ENCODE data around the gene SERP2. TPM values are rescaled to one million over a fixed set of nuclear protein-coding genes. Genes with fewer than 3 reads are reported as not detected.

SERP2 gene
- total and polyA plus RNA-seq, 10 of the 15 experiments (the other 5 are each of a cell fraction or from before 2014, with no cell fraction given) = not detected

DNA sequence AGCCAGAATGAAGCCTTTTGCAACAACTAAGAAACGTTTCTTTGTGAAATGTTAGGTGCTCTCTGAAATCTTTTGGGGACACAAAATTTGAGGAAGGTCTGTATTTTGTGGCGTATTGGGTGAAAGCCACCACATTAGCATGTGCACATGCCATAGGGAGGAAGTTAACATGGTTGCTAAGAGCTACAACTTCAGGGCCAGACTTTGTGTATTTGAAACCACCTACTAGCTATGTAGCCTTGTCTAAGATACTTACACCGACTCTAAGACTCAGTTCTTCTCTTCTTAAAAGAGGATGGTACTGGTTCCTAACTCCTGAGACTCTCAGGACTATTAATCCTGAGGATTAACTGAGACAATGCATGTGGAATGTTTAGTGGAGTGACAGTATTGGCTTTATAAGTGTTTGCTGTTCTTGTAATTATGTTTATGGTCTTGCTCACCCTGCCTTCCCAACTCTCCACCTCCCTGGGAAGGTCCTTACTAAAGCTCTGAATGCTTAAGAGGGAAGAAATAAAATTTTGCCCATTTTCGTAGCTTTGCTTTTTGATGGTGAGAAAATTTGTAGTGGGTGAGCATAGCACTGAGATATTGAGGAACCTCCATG, 15.5 kb downstream of the SERP2 start:
- Histone ChIP-seq H3K79me2 (ENCODE audit: control insufficient read depth, insufficient read depth, low read length) (no peaks in the 10 kb centered on the region), H3K9ac (ENCODE audit: control insufficient read depth, insufficient read depth, low read length) (no peak overlapping the region), H2AFZ (ENCODE audit: control insufficient read depth, low read depth, low read length) (no peak overlapping the region), H3K9me3 (replicated peaks; ENCODE audit: control insufficient read depth, insufficient read depth, low read length) (no peaks in the 10 kb centered on the region), H3K36me3 (ENCODE audit: control insufficient read depth in 2 of 2, insufficient read depth in 2 of 2, low read length in 1 of 2) (no peaks in the 10 kb centered on the region), H3K4me2 (ENCODE audit: control insufficient read depth, insufficient read depth) (no peak overlapping the region), H3K27me3 (replicated peaks in 1 of 2; ENCODE audit: control insufficient read depth in 2 of 2, insufficient read depth in 2 of 2, low read length in 1 of 2) (peaks cover 3 to 4% of the 10 kb centered on the region in 2 experiments; a peak in 3 of 4 replicates), H3K4me1 (ENCODE audit: control insufficient read depth, insufficient read depth, low read length) (no peaks in the 10 kb centered on the region), H3K27ac (ENCODE audit: control insufficient read depth, insufficient read depth) (no peak overlapping the region), H3K4me3 (no peak overlapping the region), H4K20me1 (ENCODE audit: control insufficient read depth, insufficient read depth) (no peaks in the 10 kb centered on the region)
- no peak for DNase-seq (ENCODE audit: low read depth, low spot score)
- no peak for ATAC-seq
- intact Hi-C loops (cut with micrococcal nuclease; ENCODE audit: unreplicated experiment) = no loop called here
- 13% methylated on average over 4 of the region's 4 CpGs for WGBS (ENCODE audit: insufficient coverage, insufficient replicate concordance, low lambda C conversion rate, missing lambda C conversion rate)
- SMC1A ChIA-PET (ENCODE audit: uncharacterized antibody, unreplicated experiment) = no interaction called here
- RAD21 ChIA-PET (ENCODE audit: unreplicated experiment) = no interaction called here
- no peak for TF ChIP-seq IRF4 (IDR thresholded peaks at IDR 0.05; ENCODE audit: low read depth, low read length)
- no peak for TF ChIP-seq SREBF1 (IDR thresholded peaks at IDR 0.05; ENCODE audit: low read length)
- TF ChIP-seq SMAD1 (IDR thresholded peaks at IDR 0.05; ENCODE audit: low read depth, partially characterized antibody) = no peak
- no peak for TF ChIP-seq KLF5 (IDR thresholded peaks at IDR 0.05; ENCODE audit: partially characterized antibody)
- no peak for TF ChIP-seq ZNF274 (IDR thresholded peaks at IDR 0.05; ENCODE audit: insufficient read depth, insufficient read length)
- no peak for TF ChIP-seq BCL3 (IDR thresholded peaks at IDR 0.05; ENCODE audit: borderline replicate concordance, insufficient read depth, low read depth, low read length, poor library complexity, severe bottlenecking)
- TF ChIP-seq BCL11A (IDR thresholded peaks at IDR 0.05; ENCODE audit: low read depth, low read length) = no peak
- no peak for TF ChIP-seq SREBF2 (IDR thresholded peaks at IDR 0.05; ENCODE audit: low read length)
- TF ChIP-seq ZNF384 (IDR thresholded peaks at IDR 0.05; ENCODE audit: borderline replicate concordance, low read depth, low read length) = no peak
- TF ChIP-seq ZNF217 (IDR thresholded peaks at IDR 0.05) = no peak
- TF ChIP-seq ETV6 (conservative IDR thresholded peaks at IDR 0.05 in 1 of 2, IDR thresholded peaks at IDR 0.05 in 1 of 2; ENCODE audit: borderline replicate concordance in 1 of 2, low read depth in 1 of 2) = no peak
- no peak for TF ChIP-seq NBN (IDR thresholded peaks at IDR 0.05)
- TF ChIP-seq NFYA (IDR thresholded peaks at IDR 0.05; ENCODE audit: borderline replicate concordance, low read depth, low read length) = no peak
- no peak for TF ChIP-seq BCLAF1 (IDR thresholded peaks at IDR 0.05)
- TF ChIP-seq POLR2A (IDR thresholded peaks at IDR 0.05; ENCODE audit: low read depth, low read length) = no peak
- no peak for TF ChIP-seq EP300 (IDR thresholded peaks at IDR 0.05; ENCODE audit: borderline replicate concordance in 1 of 2, control insufficient read depth in 1 of 2, low read depth in 2 of 2, low read length in 2 of 2)
- in situ Hi-C loops (cut with MboI) = no loop called here
- CTCF ChIA-PET = no interaction called here
- no TSS peak for BruUV-seq (replicated peaks)
- POLR2A ChIA-PET = no interaction called here
- no peak for FAIRE-seq

Data from GM12878 (cell line).